H1 (cell line): ENCODE measurements around the gene NEGR1. TPM values are rescaled to one million over a fixed set of nuclear protein-coding genes. Genes with fewer than 3 reads are reported as not detected.

ENCODE experiments used
- CTCF ChIA-PET: fragments of 300-600 bp; sonication (Branson Sonifier 250); formaldehyde crosslinking; loops from one replicate; lab custom pipeline; 2021; ENCODE audit not compliant: partially characterized antibody; lab: Charles Lee
- POLR2A ChIA-PET: fragments of 300-600 bp; sonication (Branson Sonifier 250); formaldehyde crosslinking; loops from one replicate; lab custom pipeline; 2021; ENCODE audit warnings: inconsistent platforms; ENCODE audit not compliant: partially characterized antibody; lab: Charles Lee
- DNase-seq, 2 experiments: peaks; one replicate each; pipeline versions ENCODE4 v3.0.0 to v3.0.0-alpha.2; 2010 to 2022; ENCODE audit warnings: low spot score in 2 of 2, low read depth in 1 of 2, mixed read lengths in 1 of 2
- FAIRE-seq: peaks from 2 replicates; lab custom pipeline; 2011; peaks lifted over from hg19 to GRCh38; lab: Jason Lieb, UNC
- H2AFZ ChIP-seq: 2 replicates; pipeline ENCODE4 v1.8.1; 2012; ENCODE audit warnings: low read length, inconsistent platforms
- H2AK5ac ChIP-seq: 2 replicates; pipeline ENCODE4 v1.6.1; 2013; ENCODE audit warnings: low read depth, low read length
- H2BK120ac ChIP-seq: replicated peaks from 2 replicates; pipeline ENCODE3; 2013; ENCODE audit warnings: low read depth, low read length, inconsistent platforms
- H2BK12ac ChIP-seq: 2 replicates; pipeline ENCODE4 v1.6.1; 2013; ENCODE audit warnings: low read depth, low read length
- H2BK15ac ChIP-seq: 2 replicates; pipeline ENCODE4 v1.6.1; 2013; ENCODE audit warnings: low read length
- H2BK20ac ChIP-seq: 2 replicates; pipeline ENCODE4 v1.6.1; 2013; ENCODE audit warnings: low read length
- H2BK5ac ChIP-seq: 2 replicates; pipeline ENCODE4 v1.6.1; 2013; ENCODE audit warnings: low read depth, low read length
- H3K14ac ChIP-seq: 2 replicates; pipeline ENCODE4 v1.6.1; 2013; ENCODE audit warnings: inconsistent platforms; ENCODE audit not compliant: insufficient read length
- H3K18ac ChIP-seq: 2 replicates; pipeline ENCODE4 v1.6.1; 2013; ENCODE audit warnings: low read length; ENCODE audit errors: extremely low read depth
- H3K23ac ChIP-seq: 2 replicates; pipeline ENCODE4 v1.6.1; 2013; ENCODE audit warnings: inconsistent platforms; ENCODE audit not compliant: insufficient read length
- H3K23me2 ChIP-seq: 2 replicates; pipeline ENCODE4 v1.6.1; 2013; ENCODE audit warnings: low read depth, low read length
- H3K27ac ChIP-seq: 2 replicates; pipeline ENCODE4 v1.6.1; 2011; ENCODE audit warnings: low read depth, low read length, inconsistent platforms
- H3K27me3 ChIP-seq, 4 experiments: replicated peaks in 1 of 4; 1 replicate in 1 of 4; 2 replicates in 3 of 4; pipeline versions ENCODE4 v1.6.1 to v1.8.1; 2011 to 2013; ENCODE audit warnings: low read length in 3 of 4, mild to moderate bottlenecking in 3 of 4, inconsistent platforms in 2 of 4, mixed read lengths in 2 of 4, moderate library complexity in 1 of 4; ENCODE audit not compliant: control insufficient read depth in 3 of 4, insufficient read depth in 3 of 4; ENCODE audit errors: extremely low read depth in 1 of 4
- H3K36me3 ChIP-seq, 4 experiments: 2 replicates each; pipeline versions ENCODE4 v1.6.1 to v1.8.1; 2011 to 2013; ENCODE audit warnings: mild to moderate bottlenecking in 4 of 4, low read length in 3 of 4, moderate library complexity in 2 of 4, control low read depth in 1 of 4, inconsistent platforms in 1 of 4; ENCODE audit not compliant: insufficient read depth in 4 of 4, control insufficient read depth in 2 of 4
- H3K4ac ChIP-seq: replicated peaks from 2 replicates; pipeline ENCODE3; 2013; ENCODE audit warnings: low read length, low read depth, mixed read lengths, inconsistent platforms; ENCODE audit not compliant: insufficient read length
- H3K4me1 ChIP-seq, 4 experiments: replicated peaks in 1 of 4; 1 replicate in 1 of 4; 2 replicates in 3 of 4; pipeline versions ENCODE4 v1.6.1 to v1.8.1; 2011 to 2013; ENCODE audit warnings: low read length in 3 of 4, inconsistent platforms in 2 of 4, mixed read lengths in 1 of 4; ENCODE audit not compliant: insufficient read depth in 4 of 4, control insufficient read depth in 3 of 4
- H3K4me2 ChIP-seq, 2 experiments: 2 replicates each; pipeline versions ENCODE4 v1.6.1 to v1.8.1; 2011 to 2013; ENCODE audit warnings: low read depth in 2 of 2, low read length in 2 of 2, control low read depth in 1 of 2, inconsistent platforms in 1 of 2, mild to moderate bottlenecking in 1 of 2; ENCODE audit not compliant: insufficient read depth in 1 of 2
- H3K4me3 ChIP-seq, 4 experiments: fragments of 200-600, 300-600 bp in 1 of 4; sonication (generic), shearing (Covaris generic), sonication (Bioruptor Twin) in 1 of 4; 2 replicates each; pipeline versions ENCODE4 v1.5.1 to v1.8.1; 2011 to 2016; ENCODE audit warnings: low read length in 4 of 4, low read depth in 3 of 4, control low read depth in 2 of 4, inconsistent platforms in 2 of 4, mild to moderate bottlenecking in 2 of 4, mixed read lengths in 1 of 4, moderate library complexity in 1 of 4; ENCODE audit not compliant: insufficient read depth in 2 of 4; ENCODE audit errors: extremely low read depth in 1 of 4
- H3K56ac ChIP-seq: replicated peaks from 2 replicates; pipeline ENCODE3; 2013; ENCODE audit warnings: low read depth, mild to moderate bottlenecking, mixed read lengths, low read length, inconsistent platforms; ENCODE audit not compliant: insufficient read length
- H3K79me1 ChIP-seq: 2 replicates; pipeline ENCODE4 v1.6.1; 2013; ENCODE audit warnings: low read depth, low read length, control low read depth
- H3K79me2 ChIP-seq, 2 experiments: 2 replicates each; pipeline versions ENCODE4 v1.6.1 to v1.8.1; 2012 to 2013; ENCODE audit warnings: low read length in 2 of 2, mild to moderate bottlenecking in 2 of 2, inconsistent platforms in 1 of 2; ENCODE audit not compliant: insufficient read depth in 2 of 2, control insufficient read depth in 1 of 2
- H3K9ac ChIP-seq, 4 experiments: replicated peaks in 1 of 4; 1 replicate in 1 of 4; 2 replicates in 3 of 4; pipeline versions ENCODE4 v1.6.1 to v1.8.1; 2011 to 2013; ENCODE audit warnings: low read depth in 3 of 4, low read length in 3 of 4, control low read depth in 2 of 4, mild to moderate bottlenecking in 2 of 4, moderate library complexity in 2 of 4, inconsistent platforms in 1 of 4; ENCODE audit errors: extremely low read depth in 1 of 4
- H3K9me3 ChIP-seq, 2 experiments: 2 replicates each; pipeline versions ENCODE4 v1.6.1 to v1.8.1; 2012 to 2013; ENCODE audit warnings: mild to moderate bottlenecking in 2 of 2, moderate library complexity in 2 of 2, control low read depth in 1 of 2, inconsistent platforms in 1 of 2, low read depth in 1 of 2, low read length in 1 of 2, mixed read lengths in 1 of 2; ENCODE audit not compliant: insufficient read depth in 2 of 2
- H4K20me1 ChIP-seq, 2 experiments: replicated peaks in 1 of 2; 2 replicates each; pipeline versions ENCODE3 to v1.8.1; 2011 to 2013; ENCODE audit warnings: inconsistent platforms in 2 of 2, low read length in 2 of 2, mild to moderate bottlenecking in 1 of 2; ENCODE audit not compliant: insufficient read depth in 2 of 2, control insufficient read depth in 1 of 2
- H4K5ac ChIP-seq: 2 replicates; pipeline ENCODE4 v1.6.1; 2013; ENCODE audit warnings: low read length, low read depth, mixed read lengths, inconsistent platforms; ENCODE audit not compliant: insufficient read length
- H4K8ac ChIP-seq: 2 replicates; pipeline ENCODE4 v1.8.0; 2013; ENCODE audit warnings: mild to moderate bottlenecking, moderate library complexity, low read length, inconsistent platforms; ENCODE audit not compliant: insufficient read depth; ENCODE audit errors: extremely low read depth
- H4K91ac ChIP-seq: replicated peaks from 2 replicates; pipeline ENCODE3; 2013; ENCODE audit warnings: low read length, mixed read lengths, inconsistent platforms; ENCODE audit not compliant: insufficient read length
- CHD2 ChIP-seq: IDR thresholded peaks from 2 replicates; pipeline ENCODE4 v1.6.1; 2012; ENCODE audit warnings: low read length, improper control_type of control experiment
- E2F6 ChIP-seq: IDR thresholded peaks from 2 replicates; pipeline ENCODE4 v1.6.1; 2012; ENCODE audit warnings: inconsistent platforms
- JUND ChIP-seq: IDR thresholded peaks from 2 replicates; pipeline ENCODE4 v1.6.1; 2011; ENCODE audit warnings: mild to moderate bottlenecking, improper control_type of control experiment, low read length
- KDM4A ChIP-seq: IDR thresholded peaks from one replicate; pipeline ENCODE4 v1.7.1; 2012; ENCODE audit warnings: low read depth, mild to moderate bottlenecking, moderate library complexity, low read length, inconsistent platforms; ENCODE audit not compliant: severe bottlenecking
- NANOG ChIP-seq: IDR thresholded peaks from 2 replicates; pipeline ENCODE4 v1.6.1; 2011; ENCODE audit warnings: low read length, low read depth, mild to moderate bottlenecking, inconsistent platforms; ENCODE audit not compliant: insufficient read depth, poor library complexity, severe bottlenecking
- NRF1 ChIP-seq: IDR thresholded peaks from 2 replicates; pipeline ENCODE4 v1.6.1; 2011; ENCODE audit warnings: mild to moderate bottlenecking, low read depth, low read length, improper control_type of control experiment
- RAD21 ChIP-seq, 2 experiments: IDR thresholded peaks in 1 of 2; conservative IDR thresholded peaks in 1 of 2; 2 replicates each; pipeline ENCODE4 v1.6.1; 2011; ENCODE audit warnings: low read depth in 2 of 2, low read length in 2 of 2, improper control_type of control experiment in 1 of 2, inconsistent platforms in 1 of 2, mild to moderate bottlenecking in 1 of 2, moderate library complexity in 1 of 2
- RNF2 ChIP-seq: fragments of 200-900, 300-1000 bp; sonication (generic); IDR thresholded peaks from 2 replicates; pipeline ENCODE4 v1.7.1; 2016; ENCODE audit warnings: borderline replicate concordance, low read depth, mild to moderate bottlenecking, antibody characterized with exemption, low read length; ENCODE audit not compliant: poor library complexity, severe bottlenecking; ENCODE audit errors: missing control alignments
- RXRA ChIP-seq: IDR thresholded peaks from 2 replicates; pipeline ENCODE4 v1.6.1; 2011; ENCODE audit warnings: low read depth, mild to moderate bottlenecking, low read length, moderate library complexity; ENCODE audit not compliant: insufficient read depth
- SP4 ChIP-seq: IDR thresholded peaks from 2 replicates; pipeline ENCODE4 v1.6.1; 2012; ENCODE audit warnings: low read length, inconsistent platforms
- TAF7 ChIP-seq: optimal IDR thresholded peaks from 2 replicates; pipeline ENCODE3; 2011; ENCODE audit warnings: low read depth, mild to moderate bottlenecking, inconsistent platforms, low read length, moderate library complexity, borderline replicate concordance
- TBP ChIP-seq: IDR thresholded peaks from 2 replicates; pipeline ENCODE4 v1.6.1; 2011; ENCODE audit warnings: low read depth, low read length, improper control_type of control experiment
- WGBS, 2 experiments: shearing (Covaris generic) in 1 of 2; methylation state at CpG; one replicate each; pipeline versions ENCODE4 v1.1.6 to v1.1.7; 2013 to 2015; ENCODE audit warnings: low lambda C conversion rate in 2 of 2, mixed read lengths in 2 of 2, inconsistent platforms in 1 of 2, low coverage in 1 of 2, missing lambda C conversion rate in 1 of 2; ENCODE audit not compliant: insufficient replicate concordance in 2 of 2, insufficient coverage in 1 of 2, insufficient read length in 1 of 2; ENCODE audit errors: extremely low coverage in 1 of 2, missing lambda C conversion rate in 1 of 2; 5-methylcytosine and 5-hydroxymethylcytosine counted together
- polyA plus RNA-seq, 7 experiments: library from polyadenylated mRNA; depleted of rRNA in 3 of 7; stranded (reverse) in 5 of 7; unstranded in 2 of 7; fragments of >200 nt in 5 of 7; fragments of 200-250 nt in 2 of 7; gene quantifications; 1 replicate in 5 of 7; 2 replicates in 1 of 7; 4 replicates in 1 of 7; pipeline versions ENCODE4 v1.2.1 to v1.2.3, GENCODE V29; 2011 to 2013; ENCODE audit warnings: missing spikeins in 2 of 7, mixed read lengths in 2 of 7
- total RNA-seq: library from RNA; stranded (reverse); fragmentation: NEBNext Ultra II Directional; extraction: Animal tissue kit (Norgen Biotek cat#: 25700); gene quantifications from 2 replicates; pipeline ENCODE4 v1.2.1, GENCODE V29; 2021

Gene NEGR1
- total and polyA plus RNA-seq, 2 of the 8 experiments (the other 6 are each of a cell fraction or from before 2014, with no cell fraction given), result 0.71 to 1.3 TPM

GRCh38 chr1:71521655-71522264 is 760.6 kb downstream of the NEGR1 start:
- CTCF ChIA-PET, result interaction anchor here (1.0 to 1.1 kb wide), 3 partner anchors 164 to 429 kb away, joined by 3 to 7 read pairs (median 3); no protein-coding TSS in a partner anchor
- H4K5ac ChIP-seq, result no peak overlapping the region
- no peak overlapping the region for H4K91ac ChIP-seq
- H3K4me3 ChIP-seq, result no peak overlapping the region
- no peaks in the 10 kb centered on the region for H3K9me3 ChIP-seq
- H3K4ac ChIP-seq, result no peak overlapping the region
- no peak overlapping the region for H2AK5ac ChIP-seq
- no peak overlapping the region for H3K23ac ChIP-seq
- no peak overlapping the region for H3K18ac ChIP-seq
- no peak overlapping the region for H2BK20ac ChIP-seq
- H3K36me3 ChIP-seq, result no peaks in the 10 kb centered on the region
- POLR2A ChIA-PET, result no interaction called here
- H3K79me2 ChIP-seq, result no peaks in the 10 kb centered on the region
- 100% methylated on average over 1 of the region's 1 CpG; no CpG with 5 or more reads in 1 of the 2 experiments for WGBS, 2 experiments
- H4K20me1 ChIP-seq, result no peaks in the 10 kb centered on the region
- H2BK12ac ChIP-seq, result no peak overlapping the region
- H3K4me1 ChIP-seq, result no peaks in the 10 kb centered on the region
- no peak overlapping the region for H2BK15ac ChIP-seq
- H3K9ac ChIP-seq, result no peak overlapping the region
- no peak overlapping the region for H4K8ac ChIP-seq
- H2AFZ ChIP-seq, result no peak overlapping the region
- H2BK5ac ChIP-seq, result no peak overlapping the region
- no peaks in the 10 kb centered on the region for H3K27me3 ChIP-seq
- no peak overlapping the region for H3K56ac ChIP-seq
- DNase-seq, result no peak
- no peak overlapping the region for H2BK120ac ChIP-seq
- H3K27ac ChIP-seq, result no peak overlapping the region
- H3K14ac ChIP-seq, result no peak overlapping the region
- no peaks in the 10 kb centered on the region; the same call in 1 of the 2 replicates for H3K23me2 ChIP-seq
- H3K79me1 ChIP-seq, result no peaks in the 10 kb centered on the region
- H3K4me2 ChIP-seq, result no peak overlapping the region
- no peak for FAIRE-seq
- TF ChIP-seq NRF1, result no peak
- TF ChIP-seq RAD21 (IDR thresholded peaks at IDR 0.05 in 1 of 2, conservative IDR thresholded peaks at IDR 0.05 in 1 of 2; ENCODE audit: low read depth in 2 of 2, low read length in 2 of 2), result peak; percentile 83 to 88
- no peak for TF ChIP-seq NANOG
- TF ChIP-seq TAF7, result no peak
- no peak for TF ChIP-seq E2F6
- TF ChIP-seq SP4, result no peak
- no peak for TF ChIP-seq KDM4A
- no peak for TF ChIP-seq JUND
- no peak for TF ChIP-seq RNF2
- TF ChIP-seq TBP, result no peak
- no peak for TF ChIP-seq CHD2
- no peak for TF ChIP-seq RXRA
